HG02798 (cell line): ENCODE measurements around the gene TMEM185B.

ENCODE experiments used
- ATAC-seq: cut with Tn5 transposase; IDR thresholded peaks from one replicate; pipeline ENCODE4 v1.9.1; 2021; ENCODE audit warnings: mild to moderate bottlenecking; ENCODE audit not compliant: unreplicated experiment, poor library complexity

The TMEM185B gene

DNA sequence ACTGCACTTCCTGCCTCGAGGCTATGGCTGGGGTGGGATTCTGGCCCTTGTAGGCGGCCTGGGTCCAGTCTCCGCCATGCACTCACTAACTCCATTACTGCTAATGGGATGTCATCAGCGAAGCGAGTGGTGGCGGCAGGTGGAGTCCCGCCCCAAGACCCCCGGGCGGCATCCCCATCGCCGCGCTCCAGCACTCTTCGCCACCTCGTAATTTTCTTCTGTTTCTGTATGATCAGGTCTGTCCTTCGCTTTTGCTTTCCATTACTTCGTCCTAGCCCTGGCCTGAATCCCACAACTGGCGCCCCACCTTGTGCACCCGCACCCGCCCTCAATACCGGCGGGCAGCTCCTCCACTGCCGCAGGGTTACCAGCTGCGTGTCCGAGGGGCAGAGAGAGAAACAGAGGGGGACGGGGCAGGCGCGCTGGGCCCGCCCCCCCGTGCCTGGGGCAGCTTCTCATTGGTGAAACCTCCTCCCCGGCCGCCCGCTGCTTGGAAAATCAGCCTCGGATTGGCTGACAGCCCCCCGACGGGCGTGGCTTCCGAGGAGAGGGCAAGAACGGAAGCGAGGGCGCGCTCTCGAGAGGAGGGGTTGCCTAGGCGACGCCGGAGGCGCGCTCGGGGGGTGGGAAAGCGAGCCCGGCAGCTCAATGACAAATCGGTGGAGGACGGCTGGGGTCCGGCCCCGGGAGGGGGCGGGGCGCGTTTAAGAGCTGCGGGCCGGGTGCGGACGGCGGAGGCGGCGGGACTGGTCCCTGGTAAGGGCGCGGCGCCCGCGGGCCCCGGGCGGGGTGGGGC is 29.2 kb upstream of the TMEM185B start, which contains the start of gene RALB:
TSS of gene RALB (plus strand) at position 628 of the 796 bp plus-strand sequence. CDS start 25,813 bp downstream, outside the sequence.
- ATAC-seq: peak; percentile 96

DNA sequence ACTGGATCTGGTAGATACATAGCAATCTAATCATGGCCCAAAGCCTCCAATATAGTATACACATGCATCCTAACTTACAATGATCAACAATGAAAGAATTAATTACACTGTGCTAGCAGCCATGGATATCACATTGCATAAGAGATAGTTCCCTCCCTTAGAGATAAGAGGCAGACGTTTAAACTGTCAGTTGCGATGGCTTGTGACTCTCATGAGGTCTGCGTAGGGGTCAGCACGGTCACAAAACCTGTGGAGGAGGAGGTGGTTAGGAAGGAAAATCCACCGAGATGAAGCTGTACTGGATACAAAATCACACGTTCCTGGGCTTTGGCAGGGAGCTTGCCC is 28.7 kb upstream of the TMEM185B start:
- ATAC-seq: no peak

DNA sequence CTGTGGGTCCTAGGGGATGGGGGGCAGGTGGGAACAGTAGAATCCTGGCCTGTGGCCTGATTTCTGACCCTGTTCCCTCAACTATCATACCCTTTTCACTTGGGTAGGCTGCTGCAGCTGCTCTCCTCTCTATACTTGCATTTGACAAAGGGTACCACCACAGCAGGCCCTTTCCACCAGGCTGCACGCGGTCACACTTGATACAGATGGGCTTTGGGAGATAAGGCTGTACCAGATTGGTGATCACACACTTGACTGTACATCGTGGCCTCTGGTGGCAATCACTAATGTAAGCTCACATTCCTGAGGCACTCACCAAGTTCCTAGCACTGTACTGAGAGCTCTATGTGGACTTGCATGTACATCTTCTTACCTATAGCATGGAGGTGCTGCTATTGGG is 27.9 kb upstream of the TMEM185B start:
- ATAC-seq: no peak

DNA sequence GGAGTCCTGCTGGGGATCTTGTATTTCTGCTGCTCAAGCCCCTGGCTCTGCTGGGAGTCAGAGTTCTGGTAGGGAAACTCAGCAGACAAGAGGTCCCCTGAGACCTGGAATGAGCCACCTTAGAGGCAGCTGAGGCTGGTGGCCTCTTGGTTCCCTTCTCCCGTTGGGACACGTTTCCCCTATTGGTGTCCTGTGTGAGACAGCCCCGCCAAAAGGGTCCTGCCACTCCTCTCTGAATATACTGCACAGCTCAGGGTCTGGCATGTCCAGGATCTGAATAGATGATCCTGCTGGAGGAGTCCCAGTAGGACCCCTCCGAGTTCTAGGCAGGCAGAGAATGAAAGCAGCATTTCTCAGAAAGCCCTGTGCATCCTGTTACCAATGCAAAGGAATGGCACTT is 27.4 kb upstream of the TMEM185B start:
- no peak for ATAC-seq

DNA sequence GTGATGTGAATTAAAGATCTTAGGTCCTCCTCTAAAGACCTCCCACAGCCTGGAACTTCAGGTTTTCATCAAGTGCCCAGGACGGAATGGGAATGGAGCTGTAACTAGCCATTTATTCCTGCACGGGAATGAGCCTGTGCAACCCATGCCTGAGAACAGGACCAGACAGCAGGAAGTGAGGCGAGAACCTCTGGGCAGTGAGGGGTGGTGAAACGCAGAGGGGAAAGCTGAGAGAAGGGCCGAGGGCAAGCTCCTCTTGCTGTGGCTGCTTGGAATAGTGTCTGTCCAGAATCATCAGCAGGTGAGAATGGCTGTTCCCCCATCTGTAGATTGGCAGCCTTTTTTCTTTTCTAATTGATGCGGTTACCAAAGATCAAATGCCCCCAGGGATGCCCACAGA is 24.7 kb upstream of the TMEM185B start:
- ATAC-seq: no peak

DNA sequence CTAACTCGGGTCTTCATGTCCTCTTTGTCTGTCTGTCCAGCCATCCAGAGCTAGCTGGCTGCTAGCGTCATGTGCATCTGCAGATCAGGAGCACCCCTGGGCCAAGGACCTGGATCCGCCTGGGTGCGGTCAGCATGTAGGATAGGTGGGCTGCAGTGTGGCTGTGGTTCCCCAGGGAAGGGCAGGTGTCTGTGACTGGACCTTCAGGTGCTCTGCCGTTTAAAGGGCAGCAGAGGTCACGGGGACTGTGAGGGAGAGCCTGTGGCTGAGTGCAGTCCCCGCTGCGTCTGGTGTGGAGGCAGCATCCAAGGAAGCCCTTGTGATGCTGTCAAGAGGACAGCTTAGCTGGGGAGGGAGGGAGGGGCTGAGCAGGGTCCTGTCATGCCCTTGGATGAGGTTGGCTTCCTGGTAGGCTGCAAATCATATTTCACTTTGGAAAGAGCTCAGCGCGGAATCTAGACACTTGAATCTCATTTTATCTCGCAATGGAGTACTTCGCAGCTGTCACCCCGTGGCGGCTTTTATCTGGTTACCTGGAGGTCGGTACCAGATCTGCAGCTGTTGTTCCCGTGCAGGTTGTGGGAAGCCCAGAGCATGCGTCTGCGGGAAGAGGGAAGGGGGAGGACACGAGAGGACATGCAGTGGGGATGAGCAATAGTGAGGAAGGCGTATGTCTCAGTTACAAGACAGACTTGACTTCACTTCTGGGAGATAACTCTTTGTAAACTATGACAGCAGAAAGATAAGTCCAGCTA is 23.5 kb upstream of the TMEM185B start:
- no peak for ATAC-seq

DNA sequence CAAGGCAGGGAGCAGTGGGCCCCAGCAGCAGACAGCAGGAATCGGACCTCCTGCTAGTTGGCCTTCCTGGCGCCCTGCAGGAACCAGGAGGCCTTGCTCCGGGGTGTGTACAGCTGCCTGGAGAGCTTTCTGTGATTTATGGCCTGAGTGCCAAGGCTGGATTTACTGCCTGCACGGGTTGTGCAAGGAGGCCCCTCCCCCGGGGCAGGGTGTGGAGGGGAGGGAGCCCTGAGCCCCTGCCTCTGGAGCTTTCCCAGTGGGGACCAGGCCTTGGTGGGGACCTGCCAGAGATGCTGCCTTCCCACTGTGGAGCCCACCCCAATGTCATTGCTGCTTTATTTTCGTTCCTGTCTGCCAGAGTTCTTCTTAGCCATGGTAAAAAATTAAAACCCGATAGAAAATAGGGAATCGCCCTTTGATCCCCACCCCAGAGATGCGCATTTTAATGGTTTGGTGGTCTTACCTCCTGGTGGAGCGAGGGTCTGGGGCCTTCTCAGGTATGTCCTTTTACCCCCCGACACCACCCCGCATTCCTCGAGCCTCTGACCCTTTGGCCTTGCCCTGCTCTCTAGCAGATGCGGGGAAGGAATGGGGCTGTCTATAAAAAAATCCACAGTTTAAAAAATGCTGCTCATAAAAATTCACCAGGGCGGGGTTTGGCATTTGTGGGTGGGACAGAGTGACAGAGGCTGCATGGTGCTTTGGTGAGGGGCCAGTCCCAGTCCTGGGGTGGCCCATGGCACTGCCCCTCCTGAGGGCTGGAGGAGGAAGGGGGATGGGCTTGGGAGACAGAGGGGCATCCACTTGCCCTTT is 22.5 kb upstream of the TMEM185B start:
- ATAC-seq: no peak

DNA sequence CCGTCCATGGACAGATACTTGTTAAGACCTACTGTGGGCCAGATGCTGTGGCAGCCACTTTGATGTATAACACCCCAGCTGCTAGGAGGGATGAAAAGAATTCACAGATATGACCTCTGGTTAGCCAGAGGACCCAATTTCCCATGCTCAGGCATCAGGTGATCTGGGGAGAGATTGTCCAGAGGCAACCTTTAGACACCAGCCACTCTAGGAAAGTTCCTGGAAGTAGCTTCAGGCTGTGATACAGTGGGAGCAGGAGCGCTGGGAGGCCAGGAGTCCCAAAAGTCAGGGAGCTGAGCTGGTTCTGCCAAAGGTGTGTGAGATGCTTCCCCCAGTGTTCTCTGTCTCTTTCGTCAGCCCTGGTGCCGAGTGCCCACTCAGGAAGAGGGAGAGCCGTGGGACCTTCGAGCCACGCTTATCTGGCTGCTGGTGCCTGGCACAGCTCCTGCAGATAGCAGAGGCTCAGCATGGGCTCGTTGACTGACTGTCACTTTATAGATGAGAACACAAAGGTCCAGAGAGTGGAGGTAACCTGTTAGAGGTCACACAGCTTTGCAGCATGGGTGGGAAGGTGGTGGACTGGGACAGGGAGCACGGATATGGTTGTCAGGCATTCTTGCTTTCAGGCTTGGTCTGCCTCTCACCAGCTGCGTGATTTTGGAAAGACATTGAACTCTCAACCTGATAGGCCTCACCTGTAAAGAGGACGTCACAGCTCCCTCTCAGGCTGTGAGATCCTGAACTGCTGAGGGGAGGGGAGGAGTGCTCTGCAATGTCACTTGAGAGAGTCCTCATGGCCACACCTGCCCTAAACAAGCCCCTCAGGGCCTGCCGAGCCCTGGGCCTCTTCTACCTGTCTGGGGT is 21.7 kb upstream of the TMEM185B start:
- ATAC-seq: no peak

DNA sequence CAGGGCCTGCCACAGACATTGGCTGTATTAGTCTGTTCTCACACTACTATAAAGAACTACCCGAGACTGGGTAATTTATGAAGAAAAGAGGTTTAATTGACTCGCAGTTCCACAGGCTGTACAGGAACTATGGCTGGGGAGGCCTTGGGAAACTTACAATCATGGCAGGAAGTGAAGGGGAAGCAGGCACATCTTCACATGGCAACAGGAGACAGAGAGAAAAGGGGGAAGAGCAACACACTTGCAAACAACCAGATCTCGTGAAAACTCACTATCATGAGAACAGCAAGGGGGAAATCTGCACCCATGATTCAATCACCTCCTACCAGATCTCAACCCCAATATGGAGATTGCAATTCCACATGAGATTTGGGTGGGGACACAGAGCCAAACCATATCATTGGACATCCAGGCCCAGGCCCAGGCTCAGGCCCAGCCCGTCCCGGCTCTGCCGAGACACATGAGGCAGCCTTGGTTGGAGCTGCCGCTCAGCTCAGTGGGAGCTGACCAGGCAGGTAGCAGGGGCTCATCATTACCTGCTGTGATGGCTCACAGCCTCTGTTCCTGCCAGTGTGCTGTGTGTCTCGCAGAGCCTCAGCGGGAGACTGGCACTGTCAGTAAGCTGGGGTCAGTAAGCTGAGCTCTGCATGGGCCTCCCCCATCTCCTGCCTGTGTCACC is 20.8 kb upstream of the TMEM185B start:
- ATAC-seq: no peak

DNA sequence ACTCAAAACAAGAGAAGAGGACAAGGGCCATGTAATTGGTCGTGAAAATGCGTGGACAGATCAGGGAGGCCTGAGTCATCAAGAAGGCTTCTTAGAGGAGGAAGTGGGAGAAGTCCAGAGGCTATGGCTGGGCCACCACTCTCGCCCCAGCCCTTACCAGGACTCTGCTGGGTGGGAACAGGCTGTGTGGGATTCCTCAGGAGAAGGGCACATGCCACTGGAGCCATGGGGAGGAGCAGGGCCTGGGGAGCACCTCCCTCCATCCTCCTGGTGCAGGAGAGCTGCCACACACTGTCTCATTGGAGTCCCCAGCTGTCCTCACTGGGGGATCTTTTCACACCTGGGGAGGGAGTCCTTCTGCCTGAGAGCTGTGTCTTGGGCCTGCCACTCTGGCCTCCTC is 20.0 kb upstream of the TMEM185B start:
- ATAC-seq: no peak

DNA sequence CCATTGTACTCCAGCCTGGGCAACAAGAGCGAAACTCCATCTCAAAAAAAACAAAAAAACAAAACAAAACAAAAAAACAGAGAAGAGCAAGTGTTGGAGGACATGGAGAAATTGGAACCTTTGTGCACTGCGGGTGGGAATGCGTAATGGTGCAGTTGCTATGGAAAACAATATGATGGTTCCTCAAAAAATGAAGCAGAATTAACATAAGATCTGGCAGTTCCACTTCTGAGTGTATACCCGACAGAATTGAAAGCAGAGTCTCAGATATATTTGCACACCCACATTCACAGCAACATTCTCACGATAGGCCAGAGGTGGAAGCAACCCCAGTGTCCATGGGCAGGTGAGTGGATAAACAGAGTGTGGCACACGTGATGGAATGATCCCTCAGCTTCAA is 18.5 kb upstream of the TMEM185B start:
- ATAC-seq: no peak

DNA sequence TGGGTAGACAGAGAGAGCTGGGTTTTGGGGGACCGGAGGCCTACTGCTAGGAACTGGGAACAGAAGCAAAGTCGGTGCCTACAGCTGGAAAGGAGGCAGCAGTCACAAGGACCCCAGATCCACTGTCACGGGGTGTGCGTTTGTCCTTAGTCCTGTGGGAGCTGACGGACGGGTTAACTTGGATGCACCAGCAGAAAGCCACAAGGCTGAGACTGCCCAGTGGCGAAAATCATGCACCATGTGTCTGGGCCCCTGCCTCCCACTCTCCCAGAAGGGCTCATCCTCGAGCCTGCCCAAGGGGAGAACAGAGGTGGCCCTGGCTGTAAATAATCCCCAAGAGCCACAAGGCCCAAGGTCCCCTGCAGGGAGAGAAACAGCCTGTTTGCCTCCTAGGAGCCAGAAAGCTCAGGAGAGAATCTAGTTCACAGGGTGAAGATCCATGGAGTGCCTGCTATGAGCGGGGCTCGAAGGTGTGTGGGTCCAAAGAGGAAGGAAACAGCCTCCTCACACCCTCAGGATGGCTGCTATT is 17.8 kb upstream of the TMEM185B start:
- ATAC-seq: no peak

DNA sequence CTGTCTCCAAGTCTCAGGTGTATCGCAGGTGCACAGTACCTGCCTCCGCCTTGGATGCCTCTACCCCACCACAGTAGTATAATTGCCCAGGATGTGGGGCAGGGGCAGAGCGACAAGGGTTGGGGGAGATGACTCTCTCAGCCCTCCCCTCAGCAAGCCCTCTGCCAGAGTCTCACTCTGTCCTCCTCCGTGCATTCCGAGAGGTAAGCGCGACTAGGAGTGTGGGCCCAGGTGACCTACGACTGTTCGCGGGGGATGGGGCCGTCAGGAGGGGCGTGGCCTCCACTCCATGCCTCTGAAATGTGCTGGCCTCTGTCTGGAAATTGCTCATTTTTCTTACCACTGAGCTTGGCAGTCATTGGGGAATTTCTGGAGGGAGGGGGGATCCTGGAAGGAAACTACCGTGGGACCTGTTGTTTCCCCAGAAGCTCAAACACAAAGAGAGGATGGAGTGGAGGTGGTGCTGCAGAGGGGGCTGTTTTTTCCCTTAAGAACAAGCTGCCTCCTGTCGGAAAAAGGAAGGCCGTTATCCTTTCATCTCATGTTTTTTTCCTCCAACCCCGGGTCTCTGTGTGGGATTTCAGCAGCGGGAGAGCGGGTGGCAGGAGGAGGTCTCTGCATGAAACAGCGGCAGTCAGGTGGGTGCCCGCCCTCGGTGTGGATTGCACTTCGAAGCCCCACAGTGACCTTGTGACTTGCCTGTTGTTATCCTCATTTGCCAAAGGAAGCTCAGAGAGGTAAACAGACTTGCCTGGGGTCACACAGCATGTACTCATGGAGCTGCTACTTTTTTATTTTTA is 16.5 kb upstream of the TMEM185B start:
- ATAC-seq: no peak

DNA sequence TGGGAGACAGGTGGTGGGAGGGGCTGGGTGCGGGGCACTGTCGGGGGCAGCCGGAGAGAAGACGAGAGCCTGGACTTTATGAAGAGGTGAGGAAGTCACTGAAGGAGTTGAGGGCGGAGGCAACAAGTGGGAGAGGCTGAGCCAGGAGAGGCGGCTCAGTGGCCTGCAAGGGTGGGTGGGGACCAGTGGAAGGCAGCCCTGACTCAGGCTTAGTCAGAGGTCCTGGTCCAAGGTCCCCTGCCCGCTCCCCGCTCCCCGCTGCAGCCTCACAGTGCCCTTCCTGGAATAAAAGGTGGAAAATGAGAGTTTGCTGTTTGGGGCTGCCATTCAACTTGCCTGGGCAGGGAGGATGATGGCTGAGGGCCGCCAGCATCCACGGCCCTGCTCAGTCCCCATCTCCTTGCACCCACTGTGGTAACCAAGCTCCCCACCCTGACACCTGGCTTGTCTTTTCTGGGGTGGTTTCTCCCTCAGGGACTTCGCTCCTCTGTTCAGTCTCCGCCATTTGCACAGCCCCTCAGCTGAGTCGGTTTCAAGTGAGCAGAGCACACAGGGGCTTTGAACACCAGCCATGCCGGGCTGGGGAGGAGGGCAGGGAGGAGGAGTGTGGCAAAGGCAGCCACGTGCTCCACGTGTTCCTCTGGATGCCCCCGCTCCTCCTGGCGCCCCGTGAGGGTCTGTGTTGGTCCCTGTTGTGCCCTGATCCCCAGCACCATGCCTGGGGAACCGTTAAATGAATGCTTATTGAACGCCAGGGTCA is 15.7 kb upstream of the TMEM185B start:
- no peak for ATAC-seq

DNA sequence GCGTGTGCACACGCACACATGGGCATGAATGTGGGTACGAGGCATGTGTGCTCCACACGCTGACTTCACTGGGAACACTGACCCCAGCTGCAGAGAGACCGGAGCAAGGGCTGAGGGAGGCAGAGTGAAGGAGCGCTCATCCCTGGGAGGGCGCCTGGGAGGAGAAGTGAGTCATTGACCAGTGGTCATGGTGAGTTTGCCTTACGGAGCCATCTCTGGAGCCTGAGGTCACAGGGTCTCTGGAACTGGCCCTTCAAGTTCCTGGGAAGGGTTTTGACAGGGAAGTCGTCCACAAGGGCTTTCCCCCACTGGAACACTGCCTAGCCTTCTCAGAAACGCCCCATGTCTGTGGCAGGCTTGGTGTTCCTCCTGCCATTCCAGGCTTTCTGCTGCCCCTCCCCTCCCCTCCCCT is 14.3 kb upstream of the TMEM185B start:
- ATAC-seq: no peak

DNA sequence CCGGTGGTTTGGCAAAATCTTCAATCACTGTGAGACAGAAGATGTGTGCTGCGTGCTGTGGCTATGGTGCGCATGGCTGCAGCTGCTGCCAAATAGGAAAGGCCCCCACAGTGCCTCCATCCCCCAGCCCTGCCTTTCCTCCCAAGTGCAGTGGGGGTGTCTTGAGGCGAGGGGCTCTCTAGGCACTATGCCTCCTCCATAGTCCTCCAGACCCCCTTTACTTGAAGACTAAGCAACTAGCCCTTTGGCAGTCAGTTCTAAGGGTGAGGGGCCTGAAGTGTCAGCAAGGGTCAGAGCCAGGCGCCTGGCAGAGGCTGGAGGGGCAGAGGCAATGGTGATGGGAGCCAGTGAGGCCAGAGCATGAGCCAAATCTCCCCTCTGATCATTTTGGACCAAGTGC is 13.6 kb upstream of the TMEM185B start:
- ATAC-seq: no peak

DNA sequence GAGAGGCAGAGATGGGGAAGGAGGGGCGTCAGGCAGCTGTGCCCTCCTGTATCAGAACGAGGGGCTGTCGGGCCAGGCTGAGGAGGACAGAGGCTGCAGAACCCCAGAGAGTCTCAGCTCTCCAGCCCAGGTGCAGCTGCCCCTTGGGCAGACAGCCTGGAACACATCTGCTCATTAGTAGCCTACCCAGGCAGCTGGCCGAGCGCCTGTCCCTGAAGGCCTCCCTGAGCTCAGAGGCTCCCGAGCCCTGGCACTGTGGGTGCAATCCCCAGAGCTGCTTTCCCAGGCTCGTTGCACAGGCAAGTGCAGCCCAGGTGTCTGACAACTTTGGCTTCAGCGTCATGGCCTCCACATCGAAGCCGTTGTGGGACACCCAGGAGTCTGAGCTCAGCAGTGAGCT is 13.1 kb upstream of the TMEM185B start:
- no peak for ATAC-seq

DNA sequence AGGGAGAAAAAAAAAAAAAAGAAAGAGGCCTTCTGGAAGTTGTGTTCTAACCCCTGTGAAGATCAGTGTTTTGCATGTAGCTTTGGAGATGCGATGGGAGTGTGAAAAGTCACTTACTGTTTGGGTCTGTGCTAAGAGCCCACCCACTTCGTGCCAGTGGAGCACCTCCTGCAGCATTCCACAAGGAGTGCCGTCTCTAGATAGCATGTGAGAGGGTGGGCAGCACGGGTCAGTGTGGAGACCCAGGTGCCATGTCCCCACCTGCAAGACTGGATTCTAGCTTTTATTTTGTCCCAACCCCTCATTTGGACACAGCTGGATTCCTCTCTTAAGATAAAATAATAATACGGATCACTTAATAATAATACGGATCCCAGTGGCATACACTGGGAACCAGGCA is 12.5 kb upstream of the TMEM185B start:
- ATAC-seq: no peak
